ENCODE data around the gene TTLL13.
A peak's percentile ranks its signal among the peaks of the same experiment; 100 is the strongest.
"Not testable (repeated sequence)": the region's sequence is repeated elsewhere in the genome, so short reads cannot be mapped to it uniquely, and the experiment has no call there.

Gene TTLL13

DNA sequence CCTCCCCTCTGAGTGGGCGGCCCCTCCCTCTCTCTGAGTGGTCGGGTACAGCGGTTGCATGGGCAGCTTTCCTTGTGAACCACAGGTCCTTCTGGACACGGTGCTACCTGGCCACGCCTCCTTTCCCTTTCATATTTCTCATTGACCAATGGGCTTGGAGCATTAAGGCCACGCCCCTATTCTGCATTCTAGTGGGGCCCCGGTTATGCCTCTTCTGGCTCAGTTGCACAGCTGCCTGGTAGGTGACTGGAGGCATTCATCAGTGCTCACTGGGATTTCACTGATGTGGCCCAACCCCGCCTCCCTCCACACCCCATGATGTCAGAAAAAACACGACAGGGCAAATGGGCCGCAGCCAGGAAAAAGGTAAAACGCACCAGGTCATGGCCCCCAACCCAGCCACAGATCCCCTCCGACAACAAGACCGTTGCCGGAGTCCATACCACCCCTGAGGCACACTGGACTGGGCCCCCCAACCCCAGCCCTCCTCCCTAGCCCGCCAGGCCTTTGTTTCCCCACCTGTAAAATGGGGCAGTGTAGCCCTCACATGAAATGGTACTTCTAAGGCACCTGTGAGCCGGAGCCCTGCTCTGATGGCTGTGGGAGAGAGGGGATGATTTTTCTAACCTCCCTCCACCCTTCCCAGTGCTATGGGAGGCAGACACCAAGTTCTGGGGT is 42.5 kb downstream of the TTLL13 start:
- DNase-seq, result no peak

DNA sequence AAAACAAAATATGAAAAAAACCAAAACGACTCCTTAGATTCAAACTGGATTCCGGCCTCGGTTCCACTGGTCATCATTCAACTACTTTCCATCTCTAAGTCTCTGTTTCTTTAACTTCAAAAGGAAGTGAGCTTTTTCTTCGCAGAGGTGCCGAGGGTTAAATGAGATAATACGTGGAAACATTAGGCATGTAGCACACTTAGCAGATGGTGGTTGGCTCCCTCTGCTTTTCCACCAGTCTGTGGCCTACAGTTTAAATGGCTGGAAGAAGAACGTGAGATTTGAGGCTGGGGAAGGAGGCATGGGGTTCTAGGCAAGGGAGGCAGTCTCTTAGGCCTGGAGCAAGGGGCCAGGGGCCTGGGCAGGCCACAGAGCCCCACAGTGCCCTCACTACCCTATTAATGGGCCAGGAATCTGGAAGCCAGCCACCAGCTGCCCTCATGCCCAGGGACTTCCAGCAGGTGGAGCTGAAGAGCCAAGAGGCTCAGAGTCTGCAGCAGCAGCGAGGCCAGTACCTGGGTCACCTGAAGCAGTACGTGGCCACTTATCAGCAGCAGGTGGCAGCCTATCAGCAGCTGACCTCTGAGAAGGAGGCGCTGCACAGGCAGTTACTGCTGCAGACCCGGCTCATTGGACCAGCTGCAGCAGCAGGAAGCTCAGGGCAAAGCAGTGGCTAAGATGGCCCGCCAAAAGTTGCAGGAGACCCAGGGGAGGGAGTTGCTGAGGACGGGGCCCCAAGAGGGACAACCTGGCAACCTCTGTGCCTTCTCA is 43.9 kb downstream of the TTLL13 start:
- DNase-seq, result peak; percentile 28

DNA sequence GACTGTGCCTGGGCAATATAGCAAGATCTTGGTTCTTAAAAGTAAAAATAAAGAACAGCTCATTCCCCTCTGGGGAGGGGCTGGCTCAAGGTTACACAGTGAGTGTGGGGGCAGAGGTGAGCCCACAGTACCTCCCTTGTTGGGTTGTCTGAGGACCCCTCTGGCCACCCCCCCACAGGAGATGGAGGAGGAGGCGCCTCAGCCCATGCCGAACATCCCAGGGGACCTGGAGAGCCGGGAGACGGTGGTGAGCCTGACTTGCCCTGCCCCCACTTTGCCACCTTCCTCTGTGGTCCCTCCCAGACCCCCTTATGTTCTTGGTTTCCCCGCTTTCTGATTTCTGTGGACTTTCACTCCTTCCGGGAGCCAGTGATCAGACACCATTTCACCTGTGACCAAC is 44.8 kb downstream of the TTLL13 start:
- no peak for DNase-seq

DNA sequence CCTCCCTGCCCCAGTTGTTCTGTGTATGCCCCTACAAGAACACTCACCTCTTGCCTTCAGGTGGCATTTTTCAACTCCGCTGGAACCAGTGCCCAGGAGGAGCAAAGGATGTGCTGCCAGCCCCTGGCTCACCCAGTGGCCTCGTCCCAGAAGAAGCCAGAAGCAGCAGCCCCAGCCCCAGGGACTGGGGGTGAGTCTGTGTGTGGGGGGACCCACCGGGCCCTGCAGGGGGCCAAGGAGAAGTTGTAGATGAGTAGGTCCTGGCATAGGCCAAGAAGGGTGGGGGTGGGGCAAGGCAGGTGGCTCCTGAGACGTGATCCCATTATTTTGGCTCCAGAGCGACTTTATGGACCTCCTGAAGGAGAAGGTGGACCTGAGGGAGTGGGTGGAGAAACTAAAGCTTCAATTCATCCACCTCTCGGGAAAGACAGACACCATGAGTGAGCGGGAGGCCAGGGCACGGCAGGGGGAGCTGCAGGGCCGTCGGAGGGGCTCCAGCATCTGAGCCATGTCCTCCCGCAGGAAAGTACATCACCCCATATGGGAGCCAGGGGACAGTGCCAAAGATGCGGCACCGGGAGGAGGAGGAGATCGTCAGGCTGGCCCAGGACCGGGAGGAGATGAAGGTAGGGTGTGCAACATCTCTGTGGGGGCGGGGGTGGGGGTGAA is 45.4 kb downstream of the TTLL13 start:
- DNase-seq, result no peak

DNA sequence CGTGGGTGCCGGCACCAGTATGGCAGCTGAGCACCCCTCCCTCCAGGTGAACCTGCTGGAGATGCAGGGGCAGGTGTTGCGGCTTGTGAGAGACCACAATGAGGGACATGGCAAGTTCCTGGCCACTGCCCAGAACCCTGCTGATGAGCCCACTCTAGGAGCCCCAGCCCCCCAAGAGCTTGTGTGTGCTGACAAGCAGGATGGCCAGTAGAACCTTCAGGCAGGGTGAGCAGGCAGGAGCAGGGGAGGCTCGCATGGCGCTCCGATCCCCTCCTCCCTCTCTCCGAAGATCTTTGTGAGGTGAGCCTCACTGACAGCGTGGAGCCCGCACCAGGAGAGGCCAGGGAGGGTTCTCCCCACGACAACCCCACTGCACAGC is 45.9 kb downstream of the TTLL13 start:
- DNase-seq, result no peak

DNA sequence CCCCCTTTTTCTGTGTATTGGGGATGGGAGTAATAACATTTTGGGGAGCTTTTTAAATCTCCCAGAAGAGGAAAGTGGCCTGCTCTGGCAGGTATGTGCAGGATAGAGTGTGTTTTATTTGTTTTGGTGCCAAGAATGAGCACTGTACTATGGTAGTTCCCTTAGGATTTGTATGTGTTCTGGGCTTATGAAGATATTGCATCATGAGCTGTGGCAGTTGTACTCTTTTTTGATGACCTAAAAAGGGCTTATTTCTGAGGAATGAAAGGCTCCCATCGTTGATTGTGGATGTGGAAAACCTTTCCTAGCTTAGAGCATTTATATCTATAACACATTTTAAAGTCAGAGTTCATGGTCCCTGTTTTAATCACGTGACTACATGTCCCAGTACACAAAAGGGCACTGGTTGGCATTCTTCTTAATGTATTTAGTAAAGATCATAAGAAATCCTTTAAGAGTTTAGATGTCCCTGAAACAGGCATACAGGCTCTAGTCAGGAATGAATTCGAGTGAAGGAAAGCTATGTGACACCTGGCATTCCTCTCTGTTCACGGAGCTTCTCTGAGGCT is 47.0 kb downstream of the TTLL13 start:
- DNase-seq, result not testable (repeated sequence)

DNA sequence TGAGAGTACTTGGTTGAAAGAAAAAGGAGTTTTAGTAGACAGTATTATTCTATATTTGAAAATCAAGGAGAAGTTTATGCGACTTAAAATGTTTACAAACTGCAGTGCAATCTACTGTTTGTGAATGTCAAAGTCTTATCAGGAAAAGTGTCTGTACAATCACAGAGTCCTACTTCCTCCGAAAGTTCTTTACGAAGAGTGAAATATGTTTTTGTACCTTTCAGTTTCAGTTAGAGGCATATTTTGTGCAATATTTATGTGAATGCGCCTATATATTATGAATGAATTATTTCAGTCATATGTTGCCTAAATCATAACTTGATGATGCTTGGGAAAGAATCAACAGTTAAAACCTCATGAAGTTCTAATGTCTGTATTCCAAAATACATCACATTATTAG is 47.7 kb downstream of the TTLL13 start:
- DNase-seq, result no peak

DNA sequence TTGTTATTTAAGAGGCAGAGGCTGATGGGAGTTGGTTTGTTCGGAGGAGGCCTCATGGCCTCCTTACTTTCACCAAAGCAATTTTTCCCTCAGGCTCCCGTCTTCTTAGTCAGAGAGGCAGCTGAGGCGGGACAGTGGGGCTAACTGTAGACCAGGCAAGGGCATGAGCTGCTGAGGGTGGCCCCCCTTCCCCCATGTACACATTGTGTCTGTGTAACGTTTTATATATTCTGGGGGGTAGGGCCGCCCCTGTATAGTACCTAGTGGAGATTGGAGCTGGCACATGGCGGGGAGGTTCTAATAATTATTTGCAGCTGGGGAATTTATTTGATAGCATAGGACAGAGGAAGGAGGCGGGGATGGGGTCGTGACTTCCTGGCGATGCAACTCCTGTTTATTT is 51.2 kb downstream of the TTLL13 start:
- no peak for DNase-seq

DNA sequence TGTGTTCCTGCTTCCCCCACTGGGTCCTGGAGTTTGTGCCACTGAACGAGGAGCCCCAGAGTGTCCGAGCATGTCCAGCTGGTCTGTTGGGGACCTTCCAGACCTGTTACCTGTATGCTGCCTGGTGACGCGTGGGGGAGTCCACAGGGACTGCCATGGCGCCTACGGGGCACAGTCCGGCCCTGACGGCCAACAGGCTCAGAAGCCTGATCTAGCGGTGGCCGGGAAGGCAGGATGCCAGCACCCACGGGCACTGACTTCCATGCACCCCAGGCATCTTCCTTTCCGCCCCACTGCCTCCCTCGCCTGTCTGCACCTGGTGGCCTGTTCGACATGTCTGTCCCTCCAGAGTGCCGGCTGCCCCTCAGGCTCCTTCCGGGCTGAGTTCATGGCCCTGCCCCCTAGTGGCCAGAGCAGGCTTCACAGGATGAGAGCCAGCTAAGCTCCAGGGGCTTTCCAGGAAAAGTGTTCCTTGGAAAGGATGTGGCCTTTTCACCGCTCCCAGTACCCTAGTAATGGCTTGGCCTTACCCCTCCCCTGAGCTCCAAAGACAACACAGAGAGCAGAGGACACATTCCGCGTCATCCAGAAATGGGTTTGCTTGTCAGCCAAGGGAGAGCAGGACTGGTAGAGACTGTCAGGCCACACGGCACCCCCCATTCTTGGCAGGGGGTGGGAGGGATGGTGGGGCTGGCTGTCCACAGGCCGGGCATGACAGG is 51.8 kb downstream of the TTLL13 start:
- no peak for DNase-seq

DNA sequence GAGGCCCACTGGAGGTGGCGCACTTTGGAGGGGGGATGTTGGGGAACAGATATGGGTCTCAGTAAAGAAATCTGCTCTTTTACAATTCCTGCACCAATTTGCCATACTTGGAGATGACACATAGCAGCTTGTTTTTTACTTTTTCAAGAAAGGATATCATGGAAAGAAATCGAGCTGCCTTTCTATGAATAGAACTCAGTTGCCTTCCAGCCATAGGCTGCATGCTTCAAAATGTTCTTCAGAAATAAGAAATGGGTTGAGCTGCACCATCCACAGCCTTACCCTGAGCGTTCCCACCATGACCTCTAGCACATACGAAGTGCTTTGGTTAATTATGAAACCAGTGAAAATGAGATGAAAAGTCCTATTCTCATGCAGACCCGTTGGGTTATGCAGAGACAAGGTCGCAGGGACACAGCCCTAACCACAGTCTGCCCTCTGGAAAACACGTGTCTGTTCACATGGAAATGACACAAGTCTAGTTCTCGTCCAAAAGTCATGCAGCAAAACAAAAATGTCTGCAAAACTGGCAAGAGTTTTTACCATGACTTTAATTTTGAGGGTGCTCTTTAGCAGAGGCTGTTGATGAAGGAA is 52.4 kb downstream of the TTLL13 start:
- DNase-seq, result no peak

DNA sequence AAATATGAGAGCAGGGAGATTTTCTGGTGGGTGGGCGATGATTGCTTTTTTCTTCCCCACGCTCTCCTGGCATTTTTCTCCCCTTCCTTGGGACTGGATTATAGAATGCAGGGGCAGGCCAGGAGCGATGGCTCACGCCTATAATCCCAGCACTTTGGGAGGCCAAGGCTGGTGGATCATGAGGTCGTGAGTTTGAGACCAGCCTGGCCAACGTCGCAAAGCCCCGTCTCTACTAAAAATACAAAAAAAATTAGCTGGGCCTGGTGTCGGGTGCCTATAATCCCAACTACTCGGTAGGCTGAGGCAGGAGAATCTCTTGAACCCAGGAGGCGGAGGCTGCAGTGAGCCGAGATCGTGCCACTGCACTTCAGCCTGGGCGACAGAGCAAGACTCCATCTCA is 56.0 kb downstream of the TTLL13 start:
- not testable (repeated sequence) for DNase-seq

DNA sequence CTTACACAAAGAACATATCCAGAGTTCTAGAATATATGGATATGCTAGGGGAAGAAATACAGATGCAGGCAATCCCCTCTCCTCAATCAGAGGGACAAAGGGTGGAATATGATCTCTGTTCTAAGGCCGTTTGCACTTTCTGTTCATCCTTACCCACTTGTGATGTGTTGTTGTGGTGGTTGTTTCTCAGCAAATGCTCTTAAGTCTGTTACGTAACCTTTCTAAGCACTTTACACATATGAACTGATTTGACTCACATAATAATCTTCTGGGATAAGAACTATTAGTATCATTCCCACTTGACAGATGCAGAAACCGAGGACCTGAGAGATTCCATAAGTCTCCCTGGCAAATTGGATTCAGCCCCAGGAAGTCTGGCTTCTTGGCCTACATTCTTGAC is 56.6 kb downstream of the TTLL13 start:
- no peak for DNase-seq

DNA sequence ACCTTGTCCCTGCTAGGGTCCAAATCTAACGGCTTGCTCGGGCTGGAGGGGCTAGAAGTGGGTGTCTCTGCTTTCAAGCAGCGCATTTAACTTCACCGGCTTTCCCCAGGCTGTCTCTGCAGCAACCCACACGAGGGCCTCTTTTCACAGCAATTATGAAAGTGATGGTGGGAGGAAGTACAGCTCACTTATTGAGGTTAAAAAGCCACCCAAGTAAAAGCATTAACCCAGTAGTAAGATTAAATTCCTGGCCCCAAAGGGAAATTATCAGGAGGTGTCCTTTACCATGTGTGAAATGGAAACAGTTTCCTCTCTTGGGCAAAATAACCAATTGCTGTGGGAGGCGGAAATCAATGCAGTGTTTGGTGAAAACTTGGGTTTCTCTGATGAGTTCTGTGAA is 57.2 kb downstream of the TTLL13 start:
- no peak for DNase-seq

DNA sequence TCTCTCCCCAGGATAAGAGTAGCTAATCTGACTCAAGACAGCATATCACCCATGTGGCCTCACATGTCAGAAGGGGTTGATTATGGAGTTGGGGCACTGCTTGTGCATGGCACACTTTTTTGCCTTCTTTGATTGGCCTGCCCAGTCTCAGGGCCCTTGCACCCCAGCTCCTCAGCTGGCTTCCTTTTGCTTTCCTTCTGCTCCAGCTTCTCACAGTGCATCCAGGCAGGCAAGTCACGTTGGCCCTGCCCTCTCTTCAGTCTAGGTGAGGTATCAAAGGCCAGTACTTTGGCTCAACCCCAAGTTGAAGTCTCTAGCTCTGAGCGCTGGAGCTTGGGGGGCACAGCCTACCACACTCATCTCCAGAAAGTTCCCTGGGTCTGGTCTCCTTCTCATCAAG is 58.3 kb downstream of the TTLL13 start:
- DNase-seq, result no peak

DNA sequence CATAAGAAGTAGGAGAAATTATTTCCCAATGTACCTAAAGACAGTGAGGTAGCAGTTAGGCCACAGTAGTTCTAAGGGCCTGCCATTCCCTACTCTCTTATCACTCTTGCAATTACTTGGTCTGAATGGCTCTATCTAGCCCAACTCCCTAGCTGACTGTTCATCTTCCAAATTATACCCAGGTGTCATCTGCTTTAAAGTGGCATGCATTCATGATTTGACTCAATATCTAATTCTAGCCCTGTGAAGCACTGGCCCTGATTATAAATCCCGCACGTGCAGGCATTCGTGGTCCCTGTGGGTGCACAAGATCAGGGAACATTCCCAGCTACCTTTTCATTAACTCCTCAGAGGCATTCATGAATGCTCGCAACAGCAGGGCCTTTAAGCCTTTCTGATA is 59.7 kb downstream of the TTLL13 start:
- no peak for DNase-seq
